ENCODE measurements around the gene FLT3. TPM values are rescaled to one million over a fixed set of nuclear protein-coding genes. Genes with fewer than 3 reads are reported as not detected.

Gene FLT3
- total and polyA plus RNA-seq, 8 donors, result 0.18 to 3.5 (median 1.2) TPM; not detected in 3

GRCh38 chr13:28136916-28137315 is 36.5 kb upstream of the FLT3 start:
- Histone ChIP-seq H3K4me1 (peaks cover 8 to 37% (median 27%) of the 10 kb centered on the region in 4 donors), H3K36me3 (no peaks in the 10 kb centered on the region), H3K4me3 (peak overlapping the region; percentile 92 to 99 (median 96)), H3K27me3 (no peaks in the 10 kb centered on the region), H3K9me3 (no peaks in the 10 kb centered on the region), H3K27ac (peak overlapping the region in 2 of 5 donors; percentile 98 to 99)
- DNase-seq, result peak in 1 of 2 donors; percentile 36
- WGBS, 5 donors, result 26 to 42% (median 37%) methylated on average over 7 of the region's 7 CpGs
- intact Hi-C loops (cut with DNase I; ENCODE audit: low total_unique reads), result no loop called here
- TF ChIP-seq POLR2A (IDR thresholded peaks at IDR 0.05), result no peak

GRCh38 chr13:28131646-28132045 is 31.3 kb upstream of the FLT3 start:
- H3K4me3 ChIP-seq, result no peak overlapping the region
- peaks cover 0 to 6% (median 2%) of the 10 kb centered on the region in 4 donors for H3K4me1 ChIP-seq
- H3K27me3 ChIP-seq, result no peaks in the 10 kb centered on the region
- TF ChIP-seq EP300 (IDR thresholded peaks at IDR 0.05) (no peak), POLR2A (IDR thresholded peaks at IDR 0.05) (no peak), CTCF (IDR thresholded peaks at IDR 0.05) (no peak), POLR2AphosphoS5 (IDR thresholded peaks at IDR 0.05) (no peak)
- H3K9me3 ChIP-seq, result no peaks in the 10 kb centered on the region
- H3K36me3 ChIP-seq, result no peaks in the 10 kb centered on the region
- 88 to 95% (median 89%) methylated on average over 11 of the region's 11 CpGs for WGBS, 5 donors
- DNase-seq, result no peak
- intact Hi-C loops (cut with DNase I; ENCODE audit: low total_unique reads), result no loop called here
- no peak overlapping the region for H3K27ac ChIP-seq

GRCh38 chr13:28129911-28130693 is 29.7 kb upstream of the FLT3 start:
- H3K9me3 ChIP-seq, result no peaks in the 10 kb centered on the region

GRCh38 chr13:28128926-28129325 is 28.6 kb upstream of the FLT3 start:
- DNase-seq, result no peak

More at GRCh38 chr13:28129911-28130693, 29.7 kb upstream of the FLT3 start:
- TF ChIP-seq POLR2AphosphoS5 (IDR thresholded peaks at IDR 0.05) (no peak), POLR2A (IDR thresholded peaks at IDR 0.05) (no peak)
- Histone ChIP-seq H3K4me1 (peaks cover 0 to 5% (median 0%) of the 10 kb centered on the region in 4 donors), H3K36me3 (no peaks in the 10 kb centered on the region), H3K27me3 (no peaks in the 10 kb centered on the region), H3K27ac (no peak overlapping the region), H3K4me3 (no peak overlapping the region)
- DNase-seq, result no peak
- 35 to 56% (median 45%) methylated on average over 5 of the region's 5 CpGs for WGBS, 5 donors
- intact Hi-C loops (cut with DNase I; ENCODE audit: low total_unique reads), result no loop called here

GRCh38 chr13:28128030-28128429 is 27.7 kb upstream of the FLT3 start:
- Histone ChIP-seq H3K27ac (no peak overlapping the region), H3K9me3 (no peaks in the 10 kb centered on the region), H3K4me3 (no peak overlapping the region), H3K4me1 (peaks cover 0 to 5% (median 0%) of the 10 kb centered on the region in 4 donors), H3K36me3 (no peaks in the 10 kb centered on the region), H3K27me3 (peaks cover 0 to 7% (median 0%) of the 10 kb centered on the region in 3 donors)
- DNase-seq, result no peak
- TF ChIP-seq POLR2AphosphoS5 (IDR thresholded peaks at IDR 0.05) (no peak), POLR2A (IDR thresholded peaks at IDR 0.05) (no peak), CTCF (IDR thresholded peaks at IDR 0.05) (no peak), EP300 (IDR thresholded peaks at IDR 0.05) (no peak)
- intact Hi-C loops (cut with DNase I; ENCODE audit: low total_unique reads), result no loop called here

More at GRCh38 chr13:28128926-28129325, 28.6 kb upstream of the FLT3 start:
- no peak overlapping the region for H3K27ac ChIP-seq
- H3K27me3 ChIP-seq, result no peaks in the 10 kb centered on the region
- intact Hi-C loops (cut with DNase I; ENCODE audit: low total_unique reads), result no loop called here
- H3K4me3 ChIP-seq, result no peak overlapping the region
- peaks cover 0 to 5% (median 0%) of the 10 kb centered on the region in 4 donors for H3K4me1 ChIP-seq
- TF ChIP-seq CTCF (IDR thresholded peaks at IDR 0.05), result no peak
- TF ChIP-seq POLR2AphosphoS5 (IDR thresholded peaks at IDR 0.05), result no peak
- no peak for TF ChIP-seq POLR2A (IDR thresholded peaks at IDR 0.05)
- no peak for TF ChIP-seq EP300 (IDR thresholded peaks at IDR 0.05)
- H3K36me3 ChIP-seq, result no peaks in the 10 kb centered on the region
- H3K9me3 ChIP-seq, result no peaks in the 10 kb centered on the region
